GM04504 (cell line): ENCODE measurements around the gene IFNGR1.

ENCODE experiments used
- DNase-seq: peaks from one replicate; pipeline ENCODE4 v3.0.0-alpha.2; 2012; ENCODE audit warnings: low read depth

Gene IFNGR1

GRCh38 chr6:137175157-137175867 is 43.9 kb downstream of the IFNGR1 start:
- no peak for DNase-seq

DNA sequence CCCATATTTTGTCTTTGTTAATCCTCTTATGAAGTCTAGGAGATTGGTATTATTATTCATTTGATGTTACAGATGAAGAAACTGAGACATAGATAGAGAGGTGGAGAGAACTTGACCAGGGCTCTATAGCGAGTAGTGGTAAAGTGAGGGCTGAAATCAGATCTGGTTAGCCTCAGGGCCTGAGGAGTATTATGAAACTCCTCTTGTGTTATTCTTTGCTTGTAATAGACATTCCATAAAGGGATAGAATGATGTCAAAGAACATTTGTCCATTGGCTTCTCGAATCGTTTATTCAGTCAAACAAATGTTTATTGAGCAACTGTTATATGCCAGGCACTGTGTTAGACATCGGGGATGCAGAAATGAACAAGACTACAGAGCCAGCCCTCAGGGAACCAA is 45.7 kb downstream of the IFNGR1 start, which contains the start of gene IL22RA2:
IL22RA2 (minus strand) TSS at position 144 of the 400 bp plus-strand sequence. CDS start 11,895 bp downstream, outside the sequence.
- DNase-seq: no peak

DNA sequence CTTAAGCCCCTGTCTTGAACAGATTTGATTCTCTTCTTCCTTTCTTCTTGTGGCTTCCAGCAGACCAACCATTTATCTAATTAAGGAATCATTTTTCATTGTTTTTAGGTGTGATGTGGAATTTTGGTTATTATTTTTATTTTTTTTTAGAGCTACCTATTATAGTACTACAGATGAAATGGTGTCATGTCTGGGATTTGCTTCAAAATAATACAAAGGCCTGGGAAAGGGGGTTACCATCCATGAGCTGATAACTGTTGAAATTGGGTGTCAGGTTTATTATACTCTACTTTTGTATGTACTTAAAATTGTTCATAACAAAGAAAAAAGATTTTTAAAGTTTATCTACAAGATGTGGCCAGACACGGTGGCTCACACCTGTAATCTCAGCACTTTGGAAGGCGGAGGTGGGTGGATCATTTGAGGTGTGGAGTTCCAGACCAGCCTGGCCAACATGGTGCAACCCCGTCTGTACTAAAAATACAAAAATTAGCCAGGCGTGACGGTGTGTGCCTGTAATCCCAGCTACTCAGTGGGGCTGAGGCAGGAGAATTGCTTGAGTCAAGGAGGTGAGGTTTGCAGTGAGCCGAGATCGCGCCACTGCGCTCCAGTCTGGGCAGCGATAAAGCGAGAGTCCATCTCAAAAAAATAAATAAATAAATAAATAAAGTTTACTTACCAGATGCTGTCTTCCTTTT is 46.3 kb downstream of the IFNGR1 start:
- DNase-seq: no peak

DNA sequence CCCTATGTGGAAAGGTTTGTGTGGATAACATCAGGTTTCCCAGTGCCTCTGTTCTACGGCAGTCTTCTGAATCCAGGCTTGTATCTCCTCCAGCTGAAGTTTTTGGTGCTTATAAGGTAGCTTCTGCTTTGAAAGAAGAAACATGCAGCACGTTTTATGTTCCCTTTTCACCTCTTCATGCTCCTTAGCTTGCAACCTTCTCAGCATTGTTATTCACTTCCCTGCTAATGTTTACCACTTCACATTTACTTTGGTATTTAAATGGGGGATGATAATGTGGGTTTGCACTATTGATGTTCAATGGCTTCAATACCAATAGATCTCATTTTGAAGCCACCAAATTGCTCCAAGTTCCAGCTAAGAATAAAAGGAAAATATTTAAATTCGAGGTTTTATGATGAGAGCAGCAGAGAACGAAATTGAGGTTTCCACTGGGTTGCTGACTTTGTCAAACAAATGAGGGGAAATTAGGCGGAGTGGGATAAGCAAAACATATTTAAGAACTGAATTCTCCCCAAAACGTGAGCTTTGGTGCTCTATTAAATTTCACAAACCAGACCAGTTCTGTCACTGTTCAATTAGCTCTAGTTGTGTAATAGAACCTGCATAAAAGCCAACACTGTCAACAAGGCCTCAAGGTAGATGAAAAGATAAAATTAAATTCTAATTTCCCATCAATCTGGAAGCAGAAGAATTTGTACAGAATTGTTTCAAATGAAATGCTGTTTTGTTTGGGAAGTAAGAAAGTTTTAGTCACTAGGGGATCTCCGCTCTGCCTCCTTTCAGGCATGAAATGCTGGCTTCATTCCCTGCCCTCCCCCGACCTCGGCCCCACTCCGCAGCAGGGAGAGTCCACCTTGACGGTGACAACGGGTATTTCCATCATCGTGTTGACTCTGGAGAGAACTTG is 47.1 kb downstream of the IFNGR1 start:
- no peak for DNase-seq

DNA sequence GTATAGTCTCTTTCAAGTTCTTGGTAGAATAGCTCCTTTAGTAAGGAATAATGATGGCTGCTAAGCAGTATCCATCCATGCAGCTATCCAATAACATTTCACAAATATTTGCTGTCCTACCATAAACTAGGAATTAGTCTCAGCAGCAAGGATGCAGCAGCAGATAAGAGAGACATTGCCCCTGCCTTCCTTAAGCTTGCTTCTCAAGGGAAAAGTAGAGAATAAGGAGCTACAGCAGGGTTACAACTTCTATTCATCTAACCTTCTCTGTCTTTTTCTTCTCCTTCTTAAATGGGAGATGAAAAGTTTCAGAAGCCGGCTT is 48.2 kb downstream of the IFNGR1 start:
- no peak for DNase-seq

DNA sequence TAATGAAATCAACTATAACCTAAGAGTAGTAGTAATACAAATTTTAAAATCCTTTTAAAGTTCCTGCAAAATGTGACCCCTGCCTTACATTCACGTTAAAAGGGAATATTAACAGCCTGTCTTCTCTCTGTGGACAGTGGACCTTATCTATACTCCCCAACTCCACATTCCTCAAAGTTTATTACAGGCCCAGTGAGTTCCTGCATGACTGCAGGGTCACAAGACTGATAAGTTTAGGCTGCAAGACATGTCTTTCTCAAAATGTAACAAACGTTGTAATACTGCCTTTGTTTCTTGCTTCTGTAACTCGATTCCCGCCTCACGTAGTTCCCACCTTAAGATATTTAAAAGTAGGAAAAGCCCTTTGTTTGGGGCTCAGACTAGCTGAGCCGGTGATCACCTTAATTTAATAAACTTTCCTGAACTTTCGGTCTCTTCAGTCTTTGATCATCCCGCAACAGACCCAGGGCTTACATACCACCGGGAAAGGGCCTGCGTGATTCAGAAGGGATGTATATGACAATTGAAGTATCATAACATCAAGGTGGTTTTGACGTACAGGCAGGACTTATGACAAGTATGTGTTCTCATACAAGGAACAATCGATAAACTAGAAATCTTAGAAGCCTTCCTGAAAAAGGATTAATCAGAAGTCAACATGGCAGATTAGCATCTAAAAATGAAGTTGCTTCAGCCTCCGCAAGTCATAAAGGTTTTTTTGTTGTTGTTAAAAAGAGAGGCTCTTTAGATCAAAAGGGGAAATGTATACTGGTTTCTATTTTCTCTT is 48.7 kb downstream of the IFNGR1 start:
- DNase-seq: no peak

GRCh38 chr6:137167702-137168377 is 51.3 kb downstream of the IFNGR1 start:
- DNase-seq: no peak

GRCh38 chr6:137166247-137167098 is 52.7 kb downstream of the IFNGR1 start:
- DNase-seq: no peak

- no peak for DNase-seq
These were observed 53.6 kb downstream of the IFNGR1 start for GRCh38 chr6:137165375-137166246.

DNA sequence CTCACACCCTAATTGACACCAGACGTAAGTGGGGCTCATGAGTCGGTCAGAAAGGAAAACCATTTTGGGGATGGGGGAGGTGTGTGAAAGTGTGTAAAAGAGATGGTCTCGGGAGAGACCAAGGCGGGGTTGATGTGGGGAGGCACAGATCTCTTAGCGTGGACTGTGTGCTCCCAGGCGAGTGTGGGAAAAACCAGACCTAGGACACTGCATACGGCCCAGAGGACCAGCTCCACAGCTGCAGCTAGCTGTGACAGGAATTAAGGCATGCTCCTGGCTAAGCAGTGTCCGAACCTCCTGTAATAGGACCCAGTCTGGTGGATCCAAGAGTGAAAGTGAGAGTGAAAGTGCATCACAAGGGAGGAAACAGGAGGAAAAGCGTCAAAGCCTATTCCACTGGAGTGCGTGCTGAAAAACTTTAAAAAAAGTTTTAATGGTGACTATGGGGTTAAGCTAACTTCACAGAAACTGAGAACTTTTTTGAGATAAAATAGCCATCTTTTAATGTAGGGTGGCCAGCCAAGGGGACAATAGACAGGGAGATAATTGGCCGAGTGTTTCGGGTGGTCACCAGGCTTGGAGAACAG is 55.4 kb downstream of the IFNGR1 start:
- no peak for DNase-seq

GRCh38 chr6:137162692-137163306 is 56.4 kb downstream of the IFNGR1 start:
- DNase-seq: no peak

- DNase-seq: no peak
These were observed 57.2 kb downstream of the IFNGR1 start for GRCh38 chr6:137161949-137162348.

DNA sequence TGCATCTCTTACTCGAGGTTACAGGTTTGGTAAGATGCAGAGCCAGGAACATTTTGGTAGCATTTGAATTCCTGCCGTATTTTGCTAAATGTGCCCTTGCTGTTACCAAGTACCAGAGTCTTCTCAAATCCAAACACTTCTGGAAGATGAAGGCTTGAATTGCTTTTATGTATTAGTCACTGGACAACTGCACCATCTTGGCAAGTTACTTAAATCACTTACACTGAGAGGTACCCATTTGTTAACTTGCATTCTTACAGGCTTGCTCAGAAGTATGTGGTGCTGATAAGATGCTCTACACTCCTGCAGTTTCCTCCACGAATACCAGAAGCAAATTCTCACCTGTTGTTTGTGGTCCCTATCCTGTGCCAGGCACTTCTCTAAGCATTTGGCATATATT is 58.4 kb downstream of the IFNGR1 start:
- no peak for DNase-seq

GRCh38 chr6:137159912-137160311 is 59.3 kb downstream of the IFNGR1 start:
- no peak for DNase-seq

DNA sequence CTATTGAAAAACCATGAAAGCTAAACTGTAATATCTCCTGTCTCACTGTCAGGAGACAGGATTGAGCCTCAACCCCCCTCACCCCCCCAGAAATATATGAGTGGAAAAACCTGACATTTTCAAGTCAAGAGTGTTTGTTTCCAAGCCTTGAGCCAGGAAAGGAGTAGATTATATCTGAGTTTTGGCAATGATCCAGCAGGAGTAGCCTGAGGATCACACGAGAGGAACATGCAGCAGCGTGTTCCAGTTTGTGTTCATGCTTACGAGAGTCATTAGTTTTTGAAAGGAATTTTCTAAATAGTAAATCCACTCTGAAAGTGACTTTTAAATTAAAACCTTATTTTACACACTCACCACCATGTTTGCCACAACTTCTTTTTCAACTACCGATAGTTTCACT is 61.6 kb downstream of the IFNGR1 start:
- no peak for DNase-seq

- DNase-seq: no peak
These were observed 62.5 kb downstream of the IFNGR1 start for GRCh38 chr6:137156650-137157049.

GRCh38 chr6:137155830-137156229 is 63.4 kb downstream of the IFNGR1 start:
- DNase-seq: no peak

GRCh38 chr6:137150072-137150471 is 69.1 kb downstream of the IFNGR1 start:
- DNase-seq: no peak

DNA sequence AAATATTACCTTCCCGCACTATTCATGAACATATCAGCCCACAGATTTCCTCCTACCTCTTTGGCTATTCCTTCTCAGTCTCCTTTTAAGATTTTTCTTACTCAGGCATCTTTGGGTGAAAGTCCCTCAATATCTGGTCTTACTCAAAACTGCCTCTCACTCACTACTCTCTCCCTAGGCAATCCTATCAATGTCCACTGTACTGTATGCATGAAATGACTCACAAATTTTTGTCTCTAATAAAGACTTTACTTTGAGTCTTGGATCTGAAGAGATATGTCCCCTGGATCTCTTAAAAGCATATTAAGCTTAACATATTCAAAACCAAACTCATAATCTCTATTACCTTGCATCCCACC is 70.2 kb downstream of the IFNGR1 start:
- DNase-seq: no peak
